NCI-H146 treated with DMSO at 0.1 percent for 48 hours (cell line): ENCODE data around the gene DNAAF5.
"Not testable (repeated sequence)": the region's sequence is repeated elsewhere in the genome, so short reads cannot be mapped to it uniquely, and the experiment has no call there.

ENCODE experiments used
- DNase-seq: peaks from one replicate; lab custom pipeline; 2025; ENCODE audit not compliant: unreplicated experiment; lab: John Stamatoyannopoulos, UW

DNAAF5 gene

DNA sequence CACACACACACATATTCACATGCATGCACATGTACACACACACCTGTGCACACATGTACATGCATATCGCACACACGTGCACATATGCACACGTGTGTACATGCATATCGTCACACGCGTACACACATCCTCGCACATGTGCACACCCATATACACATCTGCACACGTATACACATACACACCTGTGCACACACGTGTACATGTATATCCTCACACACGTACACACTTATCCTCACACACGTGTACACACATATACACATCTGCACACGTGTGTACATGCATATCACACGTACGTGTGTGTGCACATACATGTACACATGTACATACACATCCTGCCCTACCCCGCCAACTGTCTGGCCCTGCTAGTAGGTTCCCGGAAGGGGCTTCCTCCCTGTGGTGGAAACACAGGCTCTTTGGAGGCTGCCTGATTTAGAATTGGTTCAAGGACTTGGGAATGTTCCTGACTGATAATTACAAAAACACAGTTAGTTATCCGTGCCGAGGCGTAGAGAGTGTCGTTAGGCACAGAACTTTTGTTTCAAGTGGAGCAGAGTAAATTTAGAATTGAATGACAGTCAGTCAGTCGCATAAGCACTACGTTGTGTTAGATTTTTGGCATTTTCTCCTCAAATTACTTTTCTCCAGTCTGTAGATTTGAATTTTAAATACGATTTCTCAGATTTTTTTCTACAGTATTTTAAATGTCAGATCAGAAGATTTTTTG lies 19.1 kb downstream of the DNAAF5 start:
- no peak for DNase-seq

DNA sequence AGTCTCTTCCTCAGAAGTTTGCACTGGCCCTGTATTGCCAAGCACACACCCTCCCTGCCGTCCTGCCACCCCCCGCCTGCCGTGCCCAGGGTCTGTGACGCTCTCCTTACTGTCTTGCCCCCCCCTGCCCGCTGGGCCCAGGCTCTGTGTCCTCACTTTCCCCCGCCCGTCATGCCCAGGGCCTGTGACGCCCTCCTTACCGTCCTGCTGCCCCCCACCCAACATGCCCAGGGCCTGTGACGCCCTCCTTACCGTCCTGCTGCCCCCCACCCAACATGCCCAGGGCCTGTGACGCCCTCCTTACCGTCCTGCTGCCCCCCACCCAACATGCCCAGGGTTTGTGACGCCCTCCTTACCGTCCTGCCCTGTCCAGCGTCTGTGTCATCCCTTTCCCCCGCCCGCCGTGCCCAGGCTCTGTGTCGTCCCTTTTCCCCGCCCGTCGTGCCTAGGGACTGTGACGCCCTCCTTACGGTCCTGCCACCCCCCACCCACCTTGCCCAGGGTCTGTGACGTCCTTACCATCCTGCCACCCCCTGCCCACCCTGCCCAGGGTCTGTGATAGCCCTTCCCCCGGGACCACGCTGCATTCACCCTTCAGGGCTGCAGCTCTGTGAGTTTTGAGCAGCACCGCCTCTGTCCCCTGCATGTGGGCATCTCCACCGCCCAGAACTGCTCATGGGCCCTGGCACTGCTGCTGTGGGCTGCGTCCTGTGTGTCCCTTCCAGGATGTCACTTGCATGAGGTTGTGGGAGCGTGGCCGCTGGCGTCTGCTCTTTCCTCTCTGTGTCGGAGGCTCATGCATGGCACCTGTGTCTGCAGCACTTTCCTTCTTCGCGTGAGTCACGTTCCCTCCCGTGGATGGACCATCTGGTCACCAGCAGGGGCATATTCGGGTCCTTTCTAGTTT lies 19.9 kb downstream of the DNAAF5 start:
- DNase-seq: no peak

DNA sequence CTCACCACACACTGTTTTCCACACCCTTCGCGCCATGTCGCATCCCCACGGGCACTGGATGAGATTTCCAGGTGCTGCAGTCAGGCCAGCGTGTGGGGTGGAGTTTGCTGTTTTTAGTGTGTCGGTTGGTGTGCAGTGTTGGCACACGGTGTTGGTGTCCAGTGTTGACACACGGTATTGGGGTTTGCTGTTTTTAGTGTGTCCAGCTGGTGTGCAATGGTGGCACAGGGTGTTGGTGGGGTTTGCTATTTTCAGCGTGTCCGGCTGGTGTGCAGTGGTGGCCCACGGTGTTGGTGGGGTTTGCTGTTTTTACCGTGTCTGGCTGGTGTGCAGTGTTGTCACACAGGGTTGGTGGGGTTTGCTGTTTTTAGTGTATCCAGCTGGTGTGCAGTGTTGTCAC lies 20.7 kb downstream of the DNAAF5 start:
- DNase-seq: no peak

DNA sequence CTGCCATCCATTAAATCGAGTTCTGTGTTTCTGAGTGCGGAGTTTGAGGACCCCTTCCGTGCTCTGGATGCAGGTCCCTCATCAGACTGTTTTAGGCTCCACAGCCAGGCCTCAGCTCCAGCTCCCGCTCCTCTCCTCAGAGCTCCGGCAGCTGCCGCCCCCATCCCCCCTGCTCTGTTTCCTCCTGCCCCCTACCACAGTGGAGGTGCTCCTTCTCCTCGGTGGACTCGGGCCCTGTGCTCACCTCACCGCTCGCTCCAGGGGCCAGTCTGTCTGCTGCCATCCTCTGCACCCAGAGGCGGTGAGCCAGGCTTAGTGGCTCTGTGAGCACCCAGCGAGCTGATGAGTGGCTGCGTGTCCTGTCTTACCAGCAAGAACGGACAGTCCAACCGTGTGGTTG lies 21.9 kb downstream of the DNAAF5 start:
- DNase-seq: no peak

DNA sequence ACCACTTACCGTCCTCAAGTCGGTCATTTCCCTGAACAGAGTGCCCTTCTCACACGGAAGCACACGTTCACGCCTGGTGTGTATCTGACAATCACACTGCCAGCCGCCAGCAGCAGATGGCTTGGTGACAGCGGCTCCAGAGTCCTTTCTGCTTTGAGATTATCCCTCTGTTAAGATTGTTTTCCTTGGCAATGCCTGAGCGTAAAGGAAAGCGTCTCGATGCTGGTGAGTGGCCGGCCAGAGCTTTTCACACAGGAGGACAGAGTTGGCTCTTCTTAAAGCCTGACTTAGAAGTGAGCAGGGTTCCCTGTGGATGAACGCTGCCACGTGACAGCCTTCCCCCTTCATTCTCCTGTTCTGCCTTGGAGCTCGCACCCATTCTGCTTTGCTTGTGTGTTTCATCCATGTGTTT lies 22.6 kb downstream of the DNAAF5 start:
- DNase-seq: no peak

DNA sequence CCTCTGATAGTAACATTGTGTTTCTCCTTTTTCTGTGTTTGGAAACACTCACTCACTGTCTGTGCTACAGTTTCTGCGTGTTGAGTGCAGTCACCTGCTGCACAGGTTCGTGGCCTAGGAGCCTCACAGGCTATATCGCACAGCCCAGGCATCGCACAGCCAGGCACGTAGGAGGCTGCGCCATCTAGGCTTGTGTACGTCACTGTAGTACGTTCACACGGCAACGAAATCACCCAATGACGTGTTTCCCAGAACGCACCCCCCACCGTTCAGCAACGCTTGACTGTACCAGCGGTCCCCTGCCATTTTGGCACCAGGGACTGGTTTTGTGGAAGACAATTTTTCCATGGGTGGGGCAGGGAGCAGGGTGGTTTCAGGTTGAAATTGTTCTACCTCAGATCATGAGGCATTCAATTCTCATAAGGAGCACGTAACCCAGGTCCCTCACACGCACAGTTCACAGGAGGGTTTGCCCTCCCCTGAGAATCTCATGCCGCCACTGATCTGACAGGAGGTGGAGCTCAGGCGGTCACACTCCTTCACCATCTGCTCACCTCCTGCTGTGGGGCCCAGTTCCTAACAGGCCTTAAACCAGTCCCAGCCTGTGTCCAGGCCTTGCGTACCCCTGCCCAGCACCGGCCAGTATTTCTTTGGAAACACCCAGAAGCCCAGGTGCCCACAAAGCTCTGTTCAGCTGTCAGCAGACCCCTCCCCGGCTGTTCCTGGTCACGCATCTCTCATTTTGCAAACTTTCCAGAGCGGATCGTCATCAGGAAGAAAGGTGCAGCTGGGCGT lies 23.8 kb downstream of the DNAAF5 start:
- DNase-seq: no peak

DNA sequence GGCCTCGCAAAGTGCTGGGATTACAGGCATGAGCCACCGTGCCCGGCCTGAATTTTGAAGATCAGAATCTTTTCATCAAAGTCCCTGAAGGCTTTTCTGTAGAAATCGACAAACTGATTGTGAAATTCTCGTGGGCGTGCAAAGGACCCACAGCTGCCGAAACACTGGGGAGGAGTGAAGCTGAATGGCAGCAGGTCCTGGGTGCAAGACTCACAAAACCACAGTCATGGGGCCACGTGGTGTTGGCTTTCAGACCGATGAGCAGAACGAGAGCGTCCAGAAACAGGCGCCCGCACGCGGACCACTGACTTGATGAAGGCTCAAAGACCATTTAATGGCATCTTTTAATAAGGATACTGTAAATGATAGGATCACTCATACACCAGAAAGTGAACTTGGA lies 25.3 kb downstream of the DNAAF5 start:
- DNase-seq: no peak

DNA sequence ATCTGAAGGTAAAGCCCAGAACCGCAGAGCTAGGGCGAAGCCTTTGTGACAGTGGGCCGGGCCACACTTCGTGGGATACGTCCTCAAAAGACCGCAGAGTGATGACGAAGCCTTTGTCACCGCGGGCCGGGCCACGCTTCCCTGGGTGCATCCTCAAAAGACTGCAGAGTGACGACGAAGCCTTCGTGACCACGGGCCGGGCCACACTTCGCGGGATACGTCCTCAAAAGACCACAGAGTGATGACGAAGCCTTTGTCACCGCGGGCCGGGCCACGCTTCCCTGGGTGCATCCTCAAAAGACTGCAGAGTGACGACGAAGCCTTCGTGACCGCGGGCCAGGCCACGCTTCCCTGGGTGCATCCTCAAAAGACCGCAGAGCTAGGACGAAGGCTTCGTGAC lies 25.8 kb downstream of the DNAAF5 start:
- not testable (repeated sequence) for DNase-seq

DNA sequence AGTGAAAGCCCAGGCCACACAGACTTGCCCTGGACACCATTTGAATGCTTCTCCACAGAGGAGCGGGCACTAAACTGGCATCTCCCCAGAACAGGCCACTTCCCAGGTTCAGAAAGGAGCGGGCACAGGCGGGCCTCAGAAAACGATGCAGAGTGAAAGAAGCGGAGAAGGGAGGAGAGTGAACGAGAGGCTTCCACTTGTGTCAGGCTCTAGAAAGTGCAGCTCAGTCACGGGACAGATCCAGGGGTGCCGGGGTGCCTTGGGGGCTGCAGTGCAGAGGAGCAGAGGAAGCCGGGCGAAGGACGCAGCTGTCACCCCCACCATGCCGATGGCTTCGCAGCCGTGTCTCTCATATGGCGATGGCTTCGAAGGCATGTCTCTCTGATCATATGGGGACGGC lies 26.7 kb downstream of the DNAAF5 start:
- DNase-seq: no peak

DNA sequence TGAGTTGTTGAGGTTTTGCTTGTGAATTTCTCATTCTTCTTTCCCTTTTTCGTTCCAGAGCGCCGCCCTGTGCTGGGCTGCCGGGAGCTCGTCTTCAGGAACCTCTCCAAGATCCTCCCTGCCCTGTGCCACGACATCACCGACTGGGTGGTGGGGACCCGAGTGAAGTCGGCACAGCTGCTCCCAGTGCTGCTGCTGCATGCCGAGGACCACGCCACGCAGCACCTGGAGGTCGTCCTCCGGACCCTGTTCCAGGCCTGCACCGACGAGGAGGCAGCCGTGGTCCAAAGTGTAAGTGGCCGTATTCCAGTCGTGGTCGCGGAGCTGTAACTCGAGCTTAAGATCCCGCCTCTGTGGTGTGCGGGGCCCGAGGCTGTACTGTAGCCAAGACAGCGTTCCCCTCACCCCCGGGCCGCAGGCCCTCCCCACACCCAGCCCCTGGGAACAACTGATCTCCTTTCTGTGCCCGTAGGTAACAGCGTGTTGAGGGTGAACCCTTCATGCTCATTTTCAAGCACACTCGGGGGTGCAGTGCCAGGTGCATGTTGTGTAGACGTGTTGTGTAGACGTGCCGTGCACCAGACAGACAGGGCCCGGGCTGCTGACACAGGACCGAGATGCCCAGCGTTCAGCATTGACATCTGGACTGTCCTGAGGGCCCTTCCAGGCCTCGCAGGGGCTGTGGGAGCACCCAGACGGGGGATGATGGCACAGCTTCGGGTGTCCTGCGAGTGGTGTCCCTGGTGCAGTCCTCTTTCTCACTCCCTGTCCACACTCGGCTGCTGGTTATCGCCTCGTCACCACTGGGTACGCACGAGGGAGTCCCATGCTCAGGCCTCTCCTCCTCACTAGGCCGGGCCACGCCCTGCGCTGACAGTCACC lies 28.3 kb downstream of the DNAAF5 start:
- DNase-seq: no peak

DNA sequence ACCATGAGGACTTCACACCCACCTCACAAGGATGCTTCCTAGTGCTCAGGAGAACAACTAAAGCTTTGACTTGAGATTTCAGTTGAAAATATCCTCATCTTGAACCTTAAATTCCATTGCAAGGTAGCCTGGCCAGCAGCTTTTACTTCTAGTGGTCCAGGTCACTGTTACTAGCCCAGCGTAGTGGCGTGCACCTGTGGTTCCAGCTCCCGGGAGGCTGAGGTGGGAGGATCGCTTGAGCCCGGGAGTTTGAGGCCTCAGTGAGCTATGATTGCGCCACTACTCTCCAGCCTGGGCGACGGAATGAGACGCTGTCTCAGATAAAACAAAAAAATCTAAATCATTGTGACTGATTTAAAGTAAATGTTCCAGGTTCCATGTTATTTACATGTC lies 28.9 kb downstream of the DNAAF5 start:
- DNase-seq: no peak

DNA sequence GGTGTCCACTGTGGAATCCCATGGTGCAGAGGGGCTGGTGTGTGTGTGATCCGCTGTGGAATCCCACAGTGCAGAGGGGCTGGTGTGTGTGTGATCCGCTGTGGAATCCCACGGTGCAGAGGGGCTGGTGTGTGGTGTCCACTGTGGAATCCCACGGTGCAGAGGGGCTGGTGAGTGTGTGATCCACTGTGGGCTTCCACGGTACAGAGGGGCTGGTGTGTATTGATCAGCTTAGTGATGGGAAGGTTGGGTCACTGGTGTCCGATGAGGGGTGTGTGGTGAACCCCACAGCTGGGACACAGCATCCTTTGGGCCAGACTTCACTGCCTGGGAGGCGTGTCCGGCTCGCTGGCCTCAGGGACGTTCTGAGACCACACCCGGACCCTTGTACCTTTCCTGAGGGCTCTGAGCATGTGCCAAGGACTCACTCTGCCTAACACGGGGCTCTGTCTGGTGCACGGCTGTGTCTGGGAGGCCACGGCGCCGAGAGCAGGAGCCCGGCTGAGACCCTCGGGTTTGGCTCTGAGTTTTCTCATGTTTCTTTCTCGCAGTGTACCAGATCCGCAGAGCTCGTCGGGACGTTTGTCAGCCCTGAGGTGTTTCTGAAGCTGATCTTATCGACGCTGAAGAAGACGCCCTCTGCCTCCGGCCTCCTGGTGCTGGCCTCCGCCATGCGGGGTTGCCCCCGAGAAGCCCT lies 29.9 kb downstream of the DNAAF5 start:
- DNase-seq: no peak

DNA sequence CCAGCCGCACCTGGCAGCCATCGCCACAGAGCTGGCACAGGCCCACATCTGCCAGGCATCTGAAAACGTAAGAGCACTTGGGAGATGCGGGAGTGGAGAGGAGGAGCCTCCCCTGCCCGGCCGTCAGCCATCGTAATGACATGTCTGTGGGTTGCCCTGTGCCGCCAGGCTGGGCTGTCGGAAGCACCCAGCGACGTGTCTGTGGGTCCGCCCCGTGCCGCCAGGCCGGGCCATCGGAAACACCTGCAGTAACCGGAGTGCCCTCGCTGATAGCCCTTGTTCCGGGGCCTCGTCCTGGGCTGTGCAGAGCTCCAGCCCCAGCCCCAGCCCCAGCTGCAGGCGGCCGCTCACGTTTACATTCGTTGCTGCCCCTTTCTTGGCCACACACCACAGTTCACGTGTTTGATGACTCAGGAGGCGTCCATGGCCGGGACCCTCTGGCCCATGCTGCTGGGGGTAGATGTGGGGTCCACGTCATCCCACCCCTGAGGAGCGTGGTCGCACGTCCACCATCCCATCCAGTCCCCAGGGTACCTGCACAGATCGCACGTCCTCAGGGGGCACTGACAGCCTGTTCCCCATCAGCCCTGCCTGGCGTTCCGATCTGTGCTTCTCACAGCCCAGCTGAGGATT lies 30.5 kb downstream of the DNAAF5 start:
- DNase-seq: no peak

DNA sequence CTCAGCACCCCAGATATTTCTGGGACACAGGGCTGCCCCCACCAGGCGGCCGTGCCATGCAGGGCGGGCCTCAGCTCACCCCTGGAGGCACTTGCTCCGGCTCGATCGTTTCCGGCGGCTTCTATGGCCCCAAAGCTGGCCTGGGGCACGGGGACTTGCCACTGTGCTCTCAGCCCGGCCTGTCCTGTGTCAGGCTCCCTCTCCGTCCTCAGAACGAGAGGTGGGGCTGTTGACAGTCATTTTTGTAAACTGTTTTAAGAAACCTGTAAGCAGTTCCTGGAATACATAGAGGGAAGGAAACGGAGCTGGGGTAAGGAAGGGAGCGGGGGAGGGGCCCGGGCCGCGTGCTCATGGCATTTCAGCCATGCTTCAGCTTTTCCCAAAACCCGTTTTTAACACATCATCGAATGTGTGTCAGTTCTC lies 31.3 kb downstream of the DNAAF5 start:
- no peak for DNase-seq

DNA sequence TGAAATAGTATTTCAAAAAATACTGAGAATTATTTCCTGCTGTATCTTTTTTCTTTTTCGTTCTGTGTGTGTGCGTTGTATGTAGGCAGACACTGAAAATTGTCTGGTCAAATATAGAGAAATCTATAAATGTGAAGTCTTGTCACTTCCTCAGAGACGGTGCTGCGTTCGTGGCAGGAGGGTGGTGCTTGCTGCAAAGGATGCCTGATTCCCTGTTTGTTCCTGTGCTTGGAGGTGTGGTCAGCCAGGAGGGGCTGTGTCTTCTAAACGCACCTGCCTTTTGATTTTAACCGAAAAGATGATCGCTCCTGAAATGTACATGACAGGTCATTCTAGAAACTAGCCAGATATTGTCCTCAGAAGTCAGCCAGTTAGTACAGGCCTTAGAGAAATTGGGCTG lies 33.1 kb downstream of the DNAAF5 start:
- DNase-seq: no peak

DNA sequence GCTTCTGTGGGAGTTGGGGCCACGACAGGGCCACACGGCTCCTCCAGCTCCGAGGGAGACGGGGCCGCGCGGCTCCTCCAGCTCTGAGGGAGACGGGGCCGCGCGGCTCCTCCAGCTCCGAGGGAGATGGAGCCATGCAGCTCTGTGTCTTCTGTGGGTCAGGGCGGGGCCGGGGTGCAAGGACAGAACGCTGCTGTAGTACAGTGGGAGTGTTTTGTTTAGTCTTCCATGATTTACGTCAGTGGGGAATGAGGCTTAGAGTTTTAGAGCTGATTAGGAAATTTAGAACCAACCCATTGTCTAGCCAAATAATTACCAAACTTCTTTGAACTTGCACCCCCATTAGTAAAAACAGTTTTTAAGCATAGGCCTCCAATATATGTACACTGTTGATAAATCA lies 33.5 kb downstream of the DNAAF5 start:
- DNase-seq: no peak

DNA sequence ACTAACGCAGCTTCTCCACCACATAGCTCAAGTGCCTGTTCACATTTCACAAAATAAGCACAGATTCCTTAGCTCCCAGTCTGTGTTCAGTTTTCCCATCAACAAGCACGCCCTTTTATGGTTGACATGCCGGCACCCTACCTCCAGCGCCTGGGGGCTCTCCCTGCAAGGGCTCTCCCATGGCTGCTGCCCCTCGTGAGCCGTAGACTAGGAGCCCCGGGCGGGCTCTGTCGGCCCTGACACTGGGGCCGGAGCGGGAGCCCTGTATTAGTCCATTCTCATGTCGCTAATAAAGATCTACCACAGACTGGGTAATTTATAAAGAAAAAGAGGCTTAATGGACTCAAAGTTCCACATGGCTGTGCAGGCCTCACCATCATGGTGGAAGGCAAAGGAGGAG lies 34.6 kb downstream of the DNAAF5 start:
- no peak for DNase-seq

DNA sequence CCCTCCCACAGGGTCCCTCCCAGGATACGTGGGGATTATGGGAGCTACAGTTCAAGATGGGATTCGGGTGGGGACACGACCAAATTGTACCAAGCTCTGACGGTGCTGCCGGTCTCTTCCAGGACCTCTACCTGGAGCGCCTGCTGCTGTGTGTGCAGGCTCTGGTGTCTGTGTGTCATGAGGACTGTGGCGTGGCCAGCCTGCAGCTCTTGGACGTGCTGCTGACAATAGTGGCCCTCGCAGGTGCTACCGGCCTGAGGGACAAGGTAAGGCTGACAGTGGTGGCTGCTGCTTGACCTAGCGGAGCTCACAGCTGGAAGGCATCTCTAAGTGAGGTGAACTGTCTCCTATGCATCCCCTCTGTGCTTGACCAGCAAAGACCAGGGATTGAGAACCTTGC lies 35.1 kb downstream of the DNAAF5 start:
- DNase-seq: no peak

DNA sequence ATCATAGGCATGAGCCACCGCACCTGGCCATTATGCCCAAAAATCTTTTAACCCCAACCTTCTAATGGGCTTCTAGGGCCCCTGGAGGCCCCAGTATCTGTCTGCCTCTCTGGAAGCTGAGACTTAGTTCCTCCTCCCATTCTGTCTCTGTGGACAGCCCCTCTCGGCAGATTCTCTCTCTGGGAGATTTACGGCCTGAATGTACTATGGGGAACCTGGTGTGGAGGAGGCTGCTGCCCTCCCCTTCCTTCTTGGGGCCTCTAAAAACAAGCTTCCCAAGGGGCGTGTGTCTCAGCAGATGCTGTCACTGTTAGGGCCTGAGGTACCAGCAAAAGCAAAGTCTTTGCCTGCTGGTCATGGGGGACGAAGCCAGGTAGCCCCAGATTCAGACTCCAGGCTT lies 36.4 kb downstream of the DNAAF5 start:
- no peak for DNase-seq

DNA sequence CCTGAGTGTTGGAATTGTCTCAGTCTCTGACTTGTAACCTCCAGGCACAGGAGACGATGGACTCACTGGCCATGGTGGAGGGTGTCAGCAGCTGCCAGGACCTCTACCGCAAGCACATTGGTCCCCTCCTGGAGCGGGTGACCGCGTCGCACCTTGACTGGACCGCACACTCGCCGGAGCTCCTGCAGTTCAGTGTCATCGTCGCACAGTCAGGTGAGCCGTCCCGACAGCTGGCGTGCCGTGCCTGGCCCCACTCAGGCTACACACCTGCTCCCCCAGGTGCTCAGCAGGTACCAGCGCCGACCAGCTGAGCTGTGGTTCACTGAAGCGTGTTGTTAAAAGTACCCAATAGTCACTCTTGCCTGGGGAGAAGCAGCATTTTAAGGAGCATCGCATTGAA lies 37.3 kb downstream of the DNAAF5 start:
- no peak for DNase-seq
